GM23338 (cell line): Measurements from ENCODE around the gene TCERG1L. TPM values are rescaled to one million over a fixed set of nuclear protein-coding genes. Genes with fewer than 3 reads are reported as not detected.

Experiments used
- ATAC-seq: fragments of 200-7000 bp; cut with Tn5 transposase; 3 replicates; pipeline ENCODE4 v1.9.1; 2020
- DNase-seq: peaks from one replicate; pipeline ENCODE4 v3.0.0-alpha.2; 2015; ENCODE audit warnings: low spot score
- H2AFZ ChIP-seq: fragments of 200-600 bp; sonication (generic); 2 replicates; pipeline ENCODE4 v1.8.0; 2016; ENCODE audit warnings: antibody characterized with exemption, mild to moderate bottlenecking, moderate library complexity
- H3F3A ChIP-seq: fragments of 200-600 bp; sonication (generic); replicated peaks from 2 replicates; pipeline ENCODE4 v1.8.0; 2017; ENCODE audit warnings: antibody characterized with exemption, mixed run types, low read depth
- H3K27ac ChIP-seq: fragments of 200-600 bp; sonication (generic); 2 replicates; pipeline ENCODE4 v1.6.1; 2016; ENCODE audit warnings: low read depth
- H3K27me3 ChIP-seq: fragments of 200-600 bp; sonication (generic); 2 replicates; pipeline ENCODE4 v1.8.0; 2016; ENCODE audit warnings: mild to moderate bottlenecking, mixed run types, moderate library complexity; ENCODE audit not compliant: insufficient read depth
- H3K36me3 ChIP-seq: fragments of 200-600 bp; sonication (generic); 2 replicates; pipeline ENCODE4 v1.8.0; 2016; ENCODE audit warnings: mild to moderate bottlenecking; ENCODE audit not compliant: insufficient read depth
- H3K4me1 ChIP-seq: fragments of 200-600 bp; sonication (generic); 2 replicates; pipeline ENCODE4 v1.8.0; 2016; ENCODE audit warnings: mild to moderate bottlenecking, moderate library complexity; ENCODE audit not compliant: insufficient read depth
- H3K4me2 ChIP-seq: fragments of 200-600 bp; sonication (generic); 2 replicates; pipeline ENCODE4 v1.7.1; 2017; ENCODE audit warnings: mixed run types
- H3K4me3 ChIP-seq: fragments of 200-600 bp; sonication (generic); 2 replicates; pipeline ENCODE4 v1.6.1; 2016; ENCODE audit warnings: mixed run types
- H3K79me2 ChIP-seq: fragments of 200-600 bp; sonication (generic); replicated peaks from 2 replicates; pipeline ENCODE4 v1.8.0; 2017; ENCODE audit warnings: mild to moderate bottlenecking; ENCODE audit not compliant: insufficient read depth
- H3K9me2 ChIP-seq: fragments of 200-600 bp; sonication (generic); 2 replicates; pipeline ENCODE4 v1.8.0; 2017; ENCODE audit not compliant: insufficient read depth
- H4K20me1 ChIP-seq: fragments of 200-600 bp; sonication (generic); replicated peaks from 2 replicates; pipeline ENCODE4 v1.8.0; 2017; ENCODE audit warnings: mild to moderate bottlenecking; ENCODE audit not compliant: insufficient read depth
- H3K27ac Mint-ChIP-seq: 2 replicates; pipeline ENCODE4 v1.8.0; 2020; ENCODE audit warnings: inconsistent platforms, mild to moderate bottlenecking, moderate library complexity, mixed read lengths
- H3K27me3 Mint-ChIP-seq: 3 replicates; pipeline ENCODE4 v1.8.0; 2022; ENCODE audit warnings: low read depth, mild to moderate bottlenecking, moderate library complexity, mixed read lengths, inconsistent platforms; ENCODE audit not compliant: insufficient read depth, poor library complexity
- H3K36me3 Mint-ChIP-seq: 3 replicates; pipeline ENCODE4 v1.8.0; 2021; ENCODE audit warnings: low read depth, mild to moderate bottlenecking, inconsistent platforms, moderate library complexity, mixed read lengths
- H3K4me1 Mint-ChIP-seq: 3 replicates; pipeline ENCODE4 v1.8.0; 2020; ENCODE audit warnings: mild to moderate bottlenecking, inconsistent platforms, mixed read lengths
- H3K4me3 Mint-ChIP-seq: 3 replicates; pipeline ENCODE4 v1.8.0; 2021; ENCODE audit warnings: moderate library complexity, mild to moderate bottlenecking, inconsistent platforms, mixed read lengths
- H3K9me3 Mint-ChIP-seq: 3 replicates; pipeline ENCODE4 v1.8.0; 2020; ENCODE audit warnings: moderate library complexity, mild to moderate bottlenecking, inconsistent platforms, mixed read lengths
- CREB1 ChIP-seq: fragments of 250-450 bp; sonication (Bioruptor Pico); IDR thresholded peaks from 2 replicates; pipeline ENCODE4 v1.5.0; 2020; ENCODE audit warnings: low read depth, mild to moderate bottlenecking, moderate library complexity
- EZH2 ChIP-seq: fragments of 200-600 bp; sonication (generic); IDR thresholded peaks from one replicate; pipeline ENCODE4 v1.8.0; 2017; ENCODE audit warnings: antibody characterized with exemption, mild to moderate bottlenecking, low read depth; ENCODE audit not compliant: unreplicated experiment
- EZH2phosphoT487 ChIP-seq: fragments of 200-600 bp; sonication (generic); IDR thresholded peaks from one replicate; pipeline ENCODE4 v1.8.1; 2018; ENCODE audit warnings: antibody characterized with exemption; ENCODE audit not compliant: unreplicated experiment
- JUNB ChIP-seq: IDR thresholded peaks from one replicate; pipeline ENCODE4 v1.6.1; 2016; ENCODE audit warnings: antibody characterized with exemption; ENCODE audit not compliant: unreplicated experiment
- NANOG ChIP-seq: IDR thresholded peaks from 2 replicates; pipeline ENCODE4 v1.6.1; 2016; ENCODE audit warnings: antibody characterized with exemption, borderline replicate concordance
- POLR2AphosphoS5 ChIP-seq: IDR thresholded peaks from 2 replicates; pipeline ENCODE4 v1.6.1; 2016; ENCODE audit warnings: antibody characterized with exemption, low read depth
- STAT1 ChIP-seq: IDR thresholded peaks from one replicate; pipeline ENCODE4 v1.6.1; 2016; ENCODE audit warnings: antibody characterized with exemption; ENCODE audit not compliant: unreplicated experiment
- ZNF114 ChIP-seq: fragments of 250-450 bp; sonication (Bioruptor Pico); IDR thresholded peaks from 2 replicates; pipeline ENCODE4 v1.5.0; 2020; ENCODE audit warnings: mild to moderate bottlenecking, moderate library complexity
- ZNF331 ChIP-seq: fragments of 250-450 bp; sonication (Bioruptor Pico); IDR thresholded peaks from 2 replicates; pipeline ENCODE4 v1.5.0; 2020; ENCODE audit warnings: low read depth, mild to moderate bottlenecking, moderate library complexity
- polyA plus RNA-seq: library from polyadenylated mRNA; unstranded; fragments of >200 nt; fragmentation: Nextera tagmentation; extraction: Ambion mirVana; gene quantifications from 2 replicates; pipeline ENCODE4 v1.2.1, GENCODE V29; 2016
- total RNA-seq: library from RNA; depleted of rRNA; stranded (reverse); fragments of >200 nt; shearing (Covaris generic); gene quantifications from 2 replicates; pipeline ENCODE4 v1.2.3, GENCODE V29; 2014
- TF ChIP-seq, protein P1 (sequence below): IDR thresholded peaks from 2 replicates; pipeline ENCODE4 v1.6.1; 2016; ENCODE audit warnings: antibody characterized with exemption
- TF ChIP-seq, protein P2 (sequence below), 2 experiments: fragments of 200-600 bp in 1 of 2; sonication (generic) in 1 of 2; conservative IDR thresholded peaks; 2 replicates each; pipeline versions ENCODE4 v1.5.1 to v1.6.1; 2016 to 2017; ENCODE audit warnings: antibody characterized with exemption in 2 of 2, low read depth in 2 of 2, mild to moderate bottlenecking in 2 of 2, moderate library complexity in 1 of 2
- TF ChIP-seq, protein P3 (sequence below): IDR thresholded peaks from one replicate; pipeline ENCODE4 v1.6.1; 2018; ENCODE audit warnings: antibody characterized with exemption; ENCODE audit not compliant: unreplicated experiment

Gene TCERG1L
- total and polyA plus RNA-seq, 2 experiments from 2014 or later = 3.9 to 5.5 TPM

DNA sequence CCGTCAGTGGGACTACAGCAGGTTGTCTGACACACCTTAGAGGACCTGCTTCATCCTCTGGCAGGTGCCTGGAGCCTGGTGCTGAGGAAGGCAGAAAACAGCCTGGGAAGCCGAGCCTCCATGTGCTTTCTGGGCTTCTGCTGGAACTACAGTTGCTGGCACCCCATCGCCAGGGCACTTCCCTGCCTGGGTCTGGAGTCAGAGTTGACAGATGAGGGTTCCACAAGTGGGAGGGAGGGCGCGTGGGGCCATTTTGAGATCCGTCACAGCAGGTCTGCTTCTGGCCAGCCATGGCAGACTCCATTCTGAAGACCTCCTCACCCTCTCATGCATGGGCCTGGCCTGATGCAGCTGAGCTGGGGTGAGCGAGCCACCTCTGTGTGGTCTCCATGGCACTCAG lies 33.2 kb upstream of the TCERG1L start:
- no peaks in the 10 kb centered on the region for H4K20me1 ChIP-seq
- Mint-ChIP-seq H3K9me3 (peaks cover 91% of the 10 kb centered on the region), H3K27ac (no peak overlapping the region), H3K27me3 (no peaks in the 10 kb centered on the region), H3K36me3 (peaks cover 22% of the 10 kb centered on the region), H3K4me1 (peaks cover under 1% of the 10 kb centered on the region; the same call in 2 of the 3 replicates), H3K4me3 (no peak overlapping the region)
- H3K27ac ChIP-seq = no peak overlapping the region
- peaks cover 3% of the 10 kb centered on the region; the same call in 1 of the 2 replicates for H3K36me3 ChIP-seq
- H3K4me1 ChIP-seq = no peaks in the 10 kb centered on the region
- H3K27me3 ChIP-seq = no peaks in the 10 kb centered on the region
- DNase-seq = no peak
- no peak overlapping the region for H3K4me2 ChIP-seq
- H2AFZ ChIP-seq = no peak overlapping the region
- ATAC-seq = no peak
- TF ChIP-seq STAT1 (no peak), EZH2 (no peak)
- TF ChIP-seq, protein P1, sequence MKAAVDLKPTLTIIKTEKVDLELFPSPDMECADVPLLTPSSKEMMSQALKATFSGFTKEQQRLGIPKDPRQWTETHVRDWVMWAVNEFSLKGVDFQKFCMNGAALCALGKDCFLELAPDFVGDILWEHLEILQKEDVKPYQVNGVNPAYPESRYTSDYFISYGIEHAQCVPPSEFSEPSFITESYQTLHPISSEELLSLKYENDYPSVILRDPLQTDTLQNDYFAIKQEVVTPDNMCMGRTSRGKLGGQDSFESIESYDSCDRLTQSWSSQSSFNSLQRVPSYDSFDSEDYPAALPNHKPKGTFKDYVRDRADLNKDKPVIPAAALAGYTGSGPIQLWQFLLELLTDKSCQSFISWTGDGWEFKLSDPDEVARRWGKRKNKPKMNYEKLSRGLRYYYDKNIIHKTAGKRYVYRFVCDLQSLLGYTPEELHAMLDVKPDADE = no peak
- H3K79me2 ChIP-seq = no peaks in the 10 kb centered on the region
- no peaks in the 10 kb centered on the region for H3K9me2 ChIP-seq
- H3K4me3 ChIP-seq = no peak overlapping the region
- no peaks in the 10 kb centered on the region for H3F3A ChIP-seq

DNA sequence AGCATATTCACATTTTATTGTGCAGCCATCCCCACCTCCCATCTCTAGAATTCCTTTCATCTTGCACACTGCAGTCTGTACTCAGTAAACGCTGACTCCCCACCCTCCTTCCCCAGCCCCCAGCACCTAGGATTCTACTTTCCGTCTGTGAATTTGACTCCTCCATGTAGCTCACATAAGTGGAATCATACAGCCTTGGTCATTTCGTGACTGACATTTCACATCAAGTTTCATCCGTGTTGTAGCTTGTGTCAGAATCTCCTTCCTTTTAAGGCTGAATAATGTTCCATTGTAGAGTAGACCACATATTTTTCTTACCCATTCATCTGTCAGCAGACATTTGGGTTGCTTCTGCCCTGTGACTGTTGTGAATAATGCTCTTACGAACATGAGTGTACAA lies 26.2 kb upstream of the TCERG1L start:
- H3K4me1 ChIP-seq = no peaks in the 10 kb centered on the region
- H3K27me3 ChIP-seq = no peaks in the 10 kb centered on the region
- peaks cover 19% of the 10 kb centered on the region; the same call in 2 of the 3 replicates for H3K36me3 Mint-ChIP-seq
- H2AFZ ChIP-seq = no peak overlapping the region
- ATAC-seq = no peak
- H3K27ac Mint-ChIP-seq = no peak overlapping the region
- no peak overlapping the region for H3K4me2 ChIP-seq
- peaks cover 7% of the 10 kb centered on the region for H3K36me3 ChIP-seq
- H3K4me3 ChIP-seq = no peak overlapping the region
- no peak overlapping the region for H3K4me3 Mint-ChIP-seq
- H3F3A ChIP-seq = no peaks in the 10 kb centered on the region
- peaks cover 97% of the 10 kb centered on the region for H3K9me3 Mint-ChIP-seq
- H3K27me3 Mint-ChIP-seq = peaks cover 2% of the 10 kb centered on the region
- no peaks in the 10 kb centered on the region; the same call in 1 of the 2 replicates for H3K9me2 ChIP-seq
- H4K20me1 ChIP-seq = no peaks in the 10 kb centered on the region
- H3K79me2 ChIP-seq = no peaks in the 10 kb centered on the region
- no peaks in the 10 kb centered on the region for H3K4me1 Mint-ChIP-seq
- no peak for DNase-seq
- no peak overlapping the region for H3K27ac ChIP-seq
- TF ChIP-seq NANOG (no peak), EZH2phosphoT487 (no peak), EZH2 (no peak), CREB1 (CRISPR knock-in tag) (no peak), POLR2AphosphoS5 (no peak), ZNF331 (CRISPR knock-in tag) (no peak), ZNF114 (CRISPR knock-in tag) (no peak), JUNB (no peak), STAT1 (no peak)
- TF ChIP-seq, protein P2, sequence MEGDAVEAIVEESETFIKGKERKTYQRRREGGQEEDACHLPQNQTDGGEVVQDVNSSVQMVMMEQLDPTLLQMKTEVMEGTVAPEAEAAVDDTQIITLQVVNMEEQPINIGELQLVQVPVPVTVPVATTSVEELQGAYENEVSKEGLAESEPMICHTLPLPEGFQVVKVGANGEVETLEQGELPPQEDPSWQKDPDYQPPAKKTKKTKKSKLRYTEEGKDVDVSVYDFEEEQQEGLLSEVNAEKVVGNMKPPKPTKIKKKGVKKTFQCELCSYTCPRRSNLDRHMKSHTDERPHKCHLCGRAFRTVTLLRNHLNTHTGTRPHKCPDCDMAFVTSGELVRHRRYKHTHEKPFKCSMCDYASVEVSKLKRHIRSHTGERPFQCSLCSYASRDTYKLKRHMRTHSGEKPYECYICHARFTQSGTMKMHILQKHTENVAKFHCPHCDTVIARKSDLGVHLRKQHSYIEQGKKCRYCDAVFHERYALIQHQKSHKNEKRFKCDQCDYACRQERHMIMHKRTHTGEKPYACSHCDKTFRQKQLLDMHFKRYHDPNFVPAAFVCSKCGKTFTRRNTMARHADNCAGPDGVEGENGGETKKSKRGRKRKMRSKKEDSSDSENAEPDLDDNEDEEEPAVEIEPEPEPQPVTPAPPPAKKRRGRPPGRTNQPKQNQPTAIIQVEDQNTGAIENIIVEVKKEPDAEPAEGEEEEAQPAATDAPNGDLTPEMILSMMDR (conservative IDR thresholded peaks at IDR 0.05; ENCODE audit: low read depth in 2 of 2) = no peak
- TF ChIP-seq, protein P1 = no peak
- TF ChIP-seq, protein P3, sequence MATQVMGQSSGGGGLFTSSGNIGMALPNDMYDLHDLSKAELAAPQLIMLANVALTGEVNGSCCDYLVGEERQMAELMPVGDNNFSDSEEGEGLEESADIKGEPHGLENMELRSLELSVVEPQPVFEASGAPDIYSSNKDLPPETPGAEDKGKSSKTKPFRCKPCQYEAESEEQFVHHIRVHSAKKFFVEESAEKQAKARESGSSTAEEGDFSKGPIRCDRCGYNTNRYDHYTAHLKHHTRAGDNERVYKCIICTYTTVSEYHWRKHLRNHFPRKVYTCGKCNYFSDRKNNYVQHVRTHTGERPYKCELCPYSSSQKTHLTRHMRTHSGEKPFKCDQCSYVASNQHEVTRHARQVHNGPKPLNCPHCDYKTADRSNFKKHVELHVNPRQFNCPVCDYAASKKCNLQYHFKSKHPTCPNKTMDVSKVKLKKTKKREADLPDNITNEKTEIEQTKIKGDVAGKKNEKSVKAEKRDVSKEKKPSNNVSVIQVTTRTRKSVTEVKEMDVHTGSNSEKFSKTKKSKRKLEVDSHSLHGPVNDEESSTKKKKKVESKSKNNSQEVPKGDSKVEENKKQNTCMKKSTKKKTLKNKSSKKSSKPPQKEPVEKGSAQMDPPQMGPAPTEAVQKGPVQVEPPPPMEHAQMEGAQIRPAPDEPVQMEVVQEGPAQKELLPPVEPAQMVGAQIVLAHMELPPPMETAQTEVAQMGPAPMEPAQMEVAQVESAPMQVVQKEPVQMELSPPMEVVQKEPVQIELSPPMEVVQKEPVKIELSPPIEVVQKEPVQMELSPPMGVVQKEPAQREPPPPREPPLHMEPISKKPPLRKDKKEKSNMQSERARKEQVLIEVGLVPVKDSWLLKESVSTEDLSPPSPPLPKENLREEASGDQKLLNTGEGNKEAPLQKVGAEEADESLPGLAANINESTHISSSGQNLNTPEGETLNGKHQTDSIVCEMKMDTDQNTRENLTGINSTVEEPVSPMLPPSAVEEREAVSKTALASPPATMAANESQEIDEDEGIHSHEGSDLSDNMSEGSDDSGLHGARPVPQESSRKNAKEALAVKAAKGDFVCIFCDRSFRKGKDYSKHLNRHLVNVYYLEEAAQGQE = no peak
